GM12872 (cell line): ENCODE measurements around the gene DUSP19.

Source experiments
- TF ChIP-seq, protein P1 (sequence below): IDR thresholded peaks from 3 replicates; pipeline ENCODE4 v1.5.1; 2011; ENCODE audit warnings: low read depth, mild to moderate bottlenecking, low read length, moderate library complexity; ENCODE audit not compliant: insufficient read depth

Gene DUSP19

DNA sequence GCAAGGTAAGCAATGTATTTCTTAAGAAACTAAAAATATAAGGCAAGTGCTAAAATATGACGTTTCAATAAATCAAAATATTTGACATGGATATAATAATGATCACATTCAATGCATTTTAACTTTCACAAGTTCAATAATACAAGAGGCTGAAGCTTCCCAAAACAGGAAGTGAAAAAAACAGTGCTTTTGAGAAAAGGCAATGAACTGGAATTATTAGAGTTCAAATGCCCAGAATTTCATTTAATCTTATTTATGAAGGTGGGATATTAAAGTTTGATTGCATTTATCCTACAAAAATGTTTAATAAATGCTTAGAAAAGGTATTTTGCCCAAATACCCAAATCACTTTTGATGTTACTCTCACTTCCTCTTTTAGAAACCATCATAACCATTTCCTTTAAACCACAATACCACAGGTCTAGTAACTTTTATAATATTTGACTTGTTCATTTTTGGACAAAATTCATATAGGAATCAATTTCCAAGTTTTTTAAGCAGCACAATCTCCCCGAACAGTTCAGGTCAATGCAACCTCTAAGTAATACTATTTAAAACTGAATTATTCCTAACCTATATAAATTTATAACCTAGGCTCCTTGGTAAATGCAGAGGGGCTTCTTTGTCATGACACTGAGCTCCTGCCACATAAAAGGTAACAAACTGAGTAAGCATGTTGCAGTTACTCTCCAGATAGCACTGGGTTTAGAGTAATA lies 42.4 kb upstream of the DUSP19 start:
- TF ChIP-seq, protein P1, sequence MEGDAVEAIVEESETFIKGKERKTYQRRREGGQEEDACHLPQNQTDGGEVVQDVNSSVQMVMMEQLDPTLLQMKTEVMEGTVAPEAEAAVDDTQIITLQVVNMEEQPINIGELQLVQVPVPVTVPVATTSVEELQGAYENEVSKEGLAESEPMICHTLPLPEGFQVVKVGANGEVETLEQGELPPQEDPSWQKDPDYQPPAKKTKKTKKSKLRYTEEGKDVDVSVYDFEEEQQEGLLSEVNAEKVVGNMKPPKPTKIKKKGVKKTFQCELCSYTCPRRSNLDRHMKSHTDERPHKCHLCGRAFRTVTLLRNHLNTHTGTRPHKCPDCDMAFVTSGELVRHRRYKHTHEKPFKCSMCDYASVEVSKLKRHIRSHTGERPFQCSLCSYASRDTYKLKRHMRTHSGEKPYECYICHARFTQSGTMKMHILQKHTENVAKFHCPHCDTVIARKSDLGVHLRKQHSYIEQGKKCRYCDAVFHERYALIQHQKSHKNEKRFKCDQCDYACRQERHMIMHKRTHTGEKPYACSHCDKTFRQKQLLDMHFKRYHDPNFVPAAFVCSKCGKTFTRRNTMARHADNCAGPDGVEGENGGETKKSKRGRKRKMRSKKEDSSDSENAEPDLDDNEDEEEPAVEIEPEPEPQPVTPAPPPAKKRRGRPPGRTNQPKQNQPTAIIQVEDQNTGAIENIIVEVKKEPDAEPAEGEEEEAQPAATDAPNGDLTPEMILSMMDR = no peak

DNA sequence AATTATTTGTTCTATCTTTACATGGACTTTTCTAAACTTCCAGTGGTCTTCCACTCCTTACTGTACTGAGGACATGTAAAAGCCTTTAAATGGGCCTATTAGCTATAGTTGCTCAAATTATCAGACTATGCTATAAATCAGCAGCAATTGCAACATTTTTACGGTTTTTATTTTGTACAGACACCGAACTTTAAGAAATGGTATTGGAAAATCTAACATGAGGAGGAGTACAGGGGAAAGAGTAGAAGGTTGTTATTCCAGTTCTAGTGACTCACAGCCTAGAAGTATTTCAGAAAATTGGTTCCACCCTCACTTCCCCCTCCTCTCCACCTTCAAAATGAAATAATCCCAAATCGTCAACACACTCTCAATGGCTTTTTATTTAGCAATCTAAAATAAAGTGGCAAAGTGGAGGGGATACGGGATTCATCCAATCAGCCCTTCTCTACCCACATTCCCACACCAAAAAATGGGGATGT lies 41.4 kb upstream of the DUSP19 start:
- TF ChIP-seq, protein P1 = no peak

DNA sequence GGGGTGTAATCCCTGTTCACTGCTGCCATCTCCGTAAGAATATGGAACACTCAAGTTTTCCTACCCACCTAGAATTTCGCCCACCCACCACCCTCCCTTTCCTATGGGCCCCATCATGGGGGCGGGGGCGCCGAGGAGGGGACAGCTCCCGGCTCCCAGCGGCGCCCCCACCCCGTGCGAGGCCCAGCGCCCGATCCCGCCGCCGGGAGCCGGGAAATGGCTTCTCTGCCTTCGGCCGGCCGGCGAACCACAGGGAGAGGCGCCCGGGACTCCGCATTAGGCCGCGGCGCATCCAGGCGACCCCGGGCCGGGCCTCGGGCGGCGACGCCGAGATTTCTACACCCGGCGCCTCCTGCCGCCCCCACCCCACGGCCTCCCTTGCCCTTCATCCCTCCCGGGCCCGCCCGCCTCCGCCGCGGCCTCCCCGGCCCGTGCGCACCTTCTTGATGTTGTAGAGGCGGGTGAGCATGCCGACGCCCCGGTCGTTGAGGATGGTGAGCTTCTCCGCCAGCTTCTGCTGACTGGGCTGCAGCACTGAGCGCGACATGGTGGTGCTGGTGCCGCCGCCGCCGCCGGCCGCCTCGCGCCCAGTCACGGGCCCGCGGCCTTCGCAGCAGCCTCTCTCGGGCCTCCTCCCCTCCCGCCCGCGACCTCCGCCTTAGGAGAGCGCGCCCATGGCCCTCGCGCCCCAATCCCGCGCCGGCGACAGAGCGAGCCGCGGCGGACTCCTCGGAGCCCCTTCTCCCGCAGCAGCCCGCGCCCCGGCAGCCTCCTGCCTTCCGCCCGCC lies 40.8 kb upstream of the DUSP19 start:
- TF ChIP-seq, protein P1 = no peak

DNA sequence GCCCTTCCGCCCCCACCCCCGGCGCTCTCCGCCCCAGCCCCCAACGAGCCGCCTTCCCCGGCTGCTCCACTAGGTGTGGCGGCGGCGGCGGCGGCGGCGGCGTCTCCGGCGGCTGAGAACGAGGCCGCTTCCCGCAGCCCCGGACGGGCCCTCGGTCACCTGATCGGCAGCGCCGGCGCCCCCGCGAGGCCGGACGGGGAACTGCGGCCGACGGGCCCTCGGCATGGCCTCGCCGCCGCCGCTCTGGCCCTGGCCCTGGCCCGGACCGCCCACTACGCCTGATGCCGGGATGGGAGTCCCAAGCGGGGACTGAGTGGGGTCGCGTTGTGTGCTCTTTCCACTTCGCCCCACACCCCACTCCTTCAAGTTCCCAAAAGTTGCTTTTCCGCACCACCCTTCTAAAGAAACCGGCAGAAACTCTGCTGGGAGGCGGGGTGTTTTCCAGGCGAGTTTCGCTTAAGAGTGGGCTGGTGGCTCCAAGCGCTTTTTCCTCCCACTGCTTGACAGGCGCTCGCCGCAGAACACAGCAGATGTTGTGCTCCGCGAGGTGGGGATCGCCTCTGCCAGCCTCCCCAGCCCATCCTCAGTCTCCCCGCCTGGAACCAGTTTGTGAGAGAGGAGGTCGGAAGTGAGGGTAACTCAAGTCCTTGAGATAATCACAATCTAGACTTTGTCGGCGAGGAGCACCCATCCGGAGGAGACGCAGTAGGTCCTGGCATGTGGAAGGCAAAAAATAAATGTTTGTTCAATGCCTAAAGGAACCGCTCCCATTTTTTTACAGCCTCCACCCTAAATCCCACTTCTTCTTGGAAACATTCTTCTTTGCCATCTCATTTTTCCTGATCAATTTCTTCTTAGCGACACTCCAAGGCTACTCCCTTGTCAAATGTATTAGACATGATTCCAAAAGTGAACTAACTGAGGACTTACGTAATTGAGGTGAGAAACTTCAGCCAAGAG lies 39.9 kb upstream of the DUSP19 start, which contains the start of gene NCKAP1:
Gene NCKAP1 (minus strand): TSS at position 117 of the 960 bp plus-strand sequence. CDS start 358 bp downstream, outside the sequence.
- TF ChIP-seq, protein P1 = peak; percentile 67; the same call in 2 of the 3 replicates

DNA sequence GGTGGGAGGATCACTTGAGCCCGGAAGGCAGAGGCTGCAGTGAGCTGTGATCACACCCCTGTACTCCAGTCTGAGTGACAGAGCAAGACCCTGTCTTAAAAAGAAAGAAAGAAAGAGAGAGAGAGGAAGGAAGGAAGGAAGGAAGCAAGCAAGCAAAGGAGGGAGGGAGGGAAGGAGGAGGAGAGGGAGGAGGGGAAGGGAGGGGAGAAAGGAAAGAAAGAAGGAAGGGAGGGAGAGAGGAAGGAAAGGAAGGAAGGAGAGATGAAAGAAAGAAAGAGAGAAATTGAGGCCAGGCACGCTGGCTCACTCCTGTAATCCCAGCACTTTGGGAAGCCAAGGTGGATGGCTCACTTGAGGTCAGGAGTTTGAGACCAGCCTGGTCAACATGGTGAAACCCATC lies 37.9 kb upstream of the DUSP19 start:
- TF ChIP-seq, protein P1 = no peak

DNA sequence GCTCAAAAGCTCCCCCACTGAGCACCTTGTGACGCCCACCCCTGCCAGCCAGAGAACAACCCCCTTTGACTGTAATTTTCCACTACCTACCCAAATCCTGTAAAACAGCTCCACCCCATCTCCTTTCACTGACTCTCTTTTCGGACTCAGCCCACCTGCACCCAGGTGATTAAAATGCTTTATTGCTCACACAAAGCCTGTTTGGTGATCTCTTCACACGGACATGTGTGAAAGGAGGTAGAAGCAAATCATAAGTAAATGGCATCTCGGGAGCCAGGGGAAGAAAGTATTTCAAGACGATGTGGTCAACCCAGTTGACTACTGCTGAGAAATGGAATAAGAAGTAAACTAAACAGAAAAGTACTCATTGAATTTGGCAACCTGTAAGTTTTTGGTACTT lies 29.1 kb upstream of the DUSP19 start:
- TF ChIP-seq, protein P1 = no peak
